CD14-positive monocyte (primary cell): ENCODE data around the gene LAMA3. TPM values are rescaled to one million over a fixed set of nuclear protein-coding genes. Genes with fewer than 3 reads are reported as not detected.
A peak's percentile ranks its signal among the peaks of the same experiment; 100 is the strongest.

Source experiments
- DNase-seq, 3 donors: peaks; one replicate each; pipeline ENCODE4 v3.0.0-alpha.2; 2011 to 2022
- H2AFZ ChIP-seq: 2 replicates; pipeline ENCODE4 v1.6.0; 2012; ENCODE audit warnings: mild to moderate bottlenecking, low read depth, low read length, inconsistent platforms; ENCODE audit not compliant: insufficient read depth, poor library complexity, severe bottlenecking
- H3K27ac ChIP-seq, 2 donors: 1 replicate in 1 of 2; 2 replicates in 1 of 2; pipeline ENCODE4 v1.5.1; 2012 to 2013; ENCODE audit warnings: low read length in 2 of 2, control low read depth in 1 of 2, inconsistent platforms in 1 of 2, low read depth in 1 of 2, mild to moderate bottlenecking in 1 of 2
- H3K27me3 ChIP-seq, 2 donors: one replicate each; pipeline versions ENCODE4 v1.6.0 to v1.6.1; 2011 to 2013; ENCODE audit warnings: low read length in 2 of 2; ENCODE audit not compliant: control insufficient read depth in 2 of 2, insufficient read depth in 2 of 2
- H3K36me3 ChIP-seq, 2 donors: replicated peaks in 1 of 2; 1 replicate in 1 of 2; 2 replicates in 1 of 2; pipeline versions ENCODE4 v1.5.1 to v1.6.1; 2012 to 2013; ENCODE audit warnings: low read length in 2 of 2, control low read depth in 1 of 2, inconsistent platforms in 1 of 2, mild to moderate bottlenecking in 1 of 2; ENCODE audit not compliant: insufficient read depth in 2 of 2, control insufficient read depth in 1 of 2
- H3K4me1 ChIP-seq, 2 donors: 1 replicate in 1 of 2; 2 replicates in 1 of 2; pipeline versions ENCODE4 v1.5.1 to v1.6.1; 2012 to 2013; ENCODE audit warnings: low read length in 2 of 2, control low read depth in 1 of 2, inconsistent platforms in 1 of 2, mild to moderate bottlenecking in 1 of 2, moderate library complexity in 1 of 2; ENCODE audit not compliant: insufficient read depth in 2 of 2, control insufficient read depth in 1 of 2
- H3K4me2 ChIP-seq: replicated peaks from 2 replicates; pipeline ENCODE3; 2012; ENCODE audit warnings: low read length, moderate library complexity, mild to moderate bottlenecking; ENCODE audit not compliant: poor library complexity, severe bottlenecking; ENCODE audit errors: extremely low read depth
- H3K4me3 ChIP-seq, 3 experiments: fragments of 200-600 bp in 1 of 3; sonication (generic) in 1 of 3; replicated peaks in 1 of 3; 1 replicate in 2 of 3; 2 replicates in 1 of 3; pipeline ENCODE4 v1.5.1; 2011 to 2013; ENCODE audit warnings: low read length in 3 of 3, mild to moderate bottlenecking in 3 of 3, control low read depth in 2 of 3, low read depth in 2 of 3, inconsistent platforms in 1 of 3, moderate library complexity in 1 of 3
- H3K79me2 ChIP-seq: 2 replicates; pipeline ENCODE4 v1.6.0; 2012; ENCODE audit warnings: mild to moderate bottlenecking, control low read depth, inconsistent platforms, low read length, moderate library complexity; ENCODE audit not compliant: insufficient read depth
- H3K9ac ChIP-seq: 2 replicates; pipeline ENCODE4 v1.6.0; 2017; ENCODE audit warnings: low read length, mild to moderate bottlenecking; ENCODE audit not compliant: insufficient read depth, poor library complexity, severe bottlenecking
- H3K9me3 ChIP-seq, 2 donors: replicated peaks in 1 of 2; 1 replicate in 1 of 2; 2 replicates in 1 of 2; pipeline versions ENCODE4 v1.5.1 to v1.6.1; 2012 to 2013; ENCODE audit warnings: low read length in 2 of 2, control low read depth in 1 of 2; ENCODE audit not compliant: control insufficient read depth in 1 of 2, insufficient read depth in 1 of 2
- H4K20me1 ChIP-seq: 2 replicates; pipeline ENCODE4 v1.6.0; 2012; ENCODE audit warnings: mild to moderate bottlenecking, low read length, control low read depth, moderate library complexity; ENCODE audit not compliant: insufficient read depth
- H3K27ac Mint-ChIP-seq, 7 donors: one replicate each; pipeline ENCODE4 v1.8.0; 2020; ENCODE audit warnings: mild to moderate bottlenecking in 7 of 7, mixed read lengths in 7 of 7, moderate library complexity in 6 of 7, inconsistent platforms in 2 of 7
- H3K27me3 Mint-ChIP-seq, 3 donors: one replicate each; pipeline ENCODE4 v1.8.0; 2021 to 2022; ENCODE audit warnings: low read depth in 3 of 3, mild to moderate bottlenecking in 3 of 3, mixed read lengths in 3 of 3, moderate library complexity in 3 of 3, inconsistent platforms in 1 of 3
- H3K36me3 Mint-ChIP-seq, 2 donors: one replicate each; pipeline ENCODE4 v1.8.0; 2020; ENCODE audit warnings: mixed read lengths in 2 of 2, inconsistent platforms in 1 of 2, mild to moderate bottlenecking in 1 of 2
- H3K4me1 Mint-ChIP-seq: one replicate; pipeline ENCODE4 v1.8.0; 2020; ENCODE audit warnings: mild to moderate bottlenecking, mixed read lengths
- H3K4me3 Mint-ChIP-seq, 2 donors: one replicate each; pipeline ENCODE4 v1.8.0; 2020; ENCODE audit warnings: mild to moderate bottlenecking in 2 of 2, mixed read lengths in 2 of 2, moderate library complexity in 1 of 2
- H3K9me3 Mint-ChIP-seq, 7 donors: one replicate each; pipeline ENCODE4 v1.8.0; 2020 to 2022; ENCODE audit warnings: mixed read lengths in 7 of 7, mild to moderate bottlenecking in 6 of 7, moderate library complexity in 6 of 7, inconsistent platforms in 2 of 7
- CTCF ChIP-seq: fragments of 200-600 bp; IDR thresholded peaks from one replicate; pipeline ENCODE4 v1.8.0; 2022; ENCODE audit warnings: antibody characterized with exemption, mild to moderate bottlenecking
- WGBS: methylation state at CpG from one replicate; pipeline ENCODE4 v1.1.5; 2013; ENCODE audit warnings: missing lambda C conversion rate; ENCODE audit not compliant: insufficient coverage; 5-methylcytosine and 5-hydroxymethylcytosine counted together
- intact Hi-C, 2 donors: fragments of 100-400 bp; cut with micrococcal nuclease; formaldehyde crosslinking; loops; one replicate each; pipeline versions ENCODE4 v1.15.0 to v1.15.1; 2023
- polyA plus RNA-seq, 3 donors: library from polyadenylated mRNA; depleted of rRNA in 1 of 3; unstranded in 2 of 3; stranded (reverse) in 1 of 3; fragments of 300-500 nt in 2 of 3; fragments of >200 nt in 1 of 3; fragmentation: Illumina TruSeq in 2 of 3; gene quantifications; 1 replicate in 2 of 3; 2 replicates in 1 of 3; pipeline ENCODE4 v1.2.3, GENCODE V29; 2012 to 2021

Gene LAMA3
- polyA plus RNA-seq, 3 donors = not detected

- WGBS = 28% methylated on average over 9 of the region's 10 CpGs
- H3K27ac Mint-ChIP-seq = no peak overlapping the region
These were observed 229.3 kb downstream of the LAMA3 start for GRCh38 chr18:23918395-23919032.

GRCh38 chr18:23920054-23920453 lies 230.8 kb downstream of the LAMA3 start:
- no peak for DNase-seq
- intact Hi-C loops = loop anchor here in 1 of 2 donors (10.0 kb wide), 1 partner anchor 115 kb away; no protein-coding TSS in a partner anchor
- H4K20me1 ChIP-seq = no peaks in the 10 kb centered on the region
- peaks cover 2% of the 10 kb centered on the region for H3K4me1 Mint-ChIP-seq
- no peak for TF ChIP-seq CTCF
- H3K27me3 Mint-ChIP-seq = peaks cover 4 to 6% (median 6%) of the 10 kb centered on the region in 3 donors
- no peak overlapping the region for H3K4me3 ChIP-seq
- H3K4me1 ChIP-seq = no peaks in the 10 kb centered on the region
- H3K27me3 ChIP-seq = no peaks in the 10 kb centered on the region
- no peak overlapping the region for H3K9ac ChIP-seq
- no peaks in the 10 kb centered on the region for H3K36me3 Mint-ChIP-seq
- H3K4me3 Mint-ChIP-seq = no peak overlapping the region
- no peaks in the 10 kb centered on the region for H3K9me3 ChIP-seq
- WGBS = 100% methylated on average over 4 of the region's 4 CpGs
- no peak overlapping the region for H2AFZ ChIP-seq
- H3K9me3 Mint-ChIP-seq = peaks cover 0 to 2% (median 0%) of the 10 kb centered on the region in 7 donors
- H3K79me2 ChIP-seq = no peaks in the 10 kb centered on the region
- H3K27ac Mint-ChIP-seq = no peak overlapping the region
- no peak overlapping the region for H3K27ac ChIP-seq
- H3K36me3 ChIP-seq = no peaks in the 10 kb centered on the region
- no peak overlapping the region for H3K4me2 ChIP-seq

More at GRCh38 chr18:23918395-23919032, 229.3 kb downstream of the LAMA3 start:
- intact Hi-C loops = no loop called here
- Mint-ChIP-seq H3K4me3 (no peak overlapping the region), H3K9me3 (peaks cover 0 to 1% (median 0%) of the 10 kb centered on the region in 7 donors), H3K36me3 (no peaks in the 10 kb centered on the region), H3K27me3 (peaks cover 4 to 6% (median 6%) of the 10 kb centered on the region in 3 donors), H3K4me1 (peaks cover 2% of the 10 kb centered on the region)
- H4K20me1 ChIP-seq = no peaks in the 10 kb centered on the region
- no peaks in the 10 kb centered on the region for H3K36me3 ChIP-seq
- H3K4me3 ChIP-seq = no peak overlapping the region
- H3K27me3 ChIP-seq = no peaks in the 10 kb centered on the region
- no peak overlapping the region for H3K9ac ChIP-seq
- no peak overlapping the region for H2AFZ ChIP-seq
- no peaks in the 10 kb centered on the region for H3K4me1 ChIP-seq
- peak; percentile 32 to 69 (median 53) for DNase-seq
- no peaks in the 10 kb centered on the region for H3K9me3 ChIP-seq
- no peak overlapping the region for H3K27ac ChIP-seq
- TF ChIP-seq CTCF = peak; percentile 88
- H3K79me2 ChIP-seq = no peaks in the 10 kb centered on the region
- no peak overlapping the region for H3K4me2 ChIP-seq
